Measurements from ENCODE around the gene ART5.
"Not testable (repeated sequence)": the region's sequence is repeated elsewhere in the genome, so short reads cannot be mapped to it uniquely, and the experiment has no call there.

ART5 gene

DNA sequence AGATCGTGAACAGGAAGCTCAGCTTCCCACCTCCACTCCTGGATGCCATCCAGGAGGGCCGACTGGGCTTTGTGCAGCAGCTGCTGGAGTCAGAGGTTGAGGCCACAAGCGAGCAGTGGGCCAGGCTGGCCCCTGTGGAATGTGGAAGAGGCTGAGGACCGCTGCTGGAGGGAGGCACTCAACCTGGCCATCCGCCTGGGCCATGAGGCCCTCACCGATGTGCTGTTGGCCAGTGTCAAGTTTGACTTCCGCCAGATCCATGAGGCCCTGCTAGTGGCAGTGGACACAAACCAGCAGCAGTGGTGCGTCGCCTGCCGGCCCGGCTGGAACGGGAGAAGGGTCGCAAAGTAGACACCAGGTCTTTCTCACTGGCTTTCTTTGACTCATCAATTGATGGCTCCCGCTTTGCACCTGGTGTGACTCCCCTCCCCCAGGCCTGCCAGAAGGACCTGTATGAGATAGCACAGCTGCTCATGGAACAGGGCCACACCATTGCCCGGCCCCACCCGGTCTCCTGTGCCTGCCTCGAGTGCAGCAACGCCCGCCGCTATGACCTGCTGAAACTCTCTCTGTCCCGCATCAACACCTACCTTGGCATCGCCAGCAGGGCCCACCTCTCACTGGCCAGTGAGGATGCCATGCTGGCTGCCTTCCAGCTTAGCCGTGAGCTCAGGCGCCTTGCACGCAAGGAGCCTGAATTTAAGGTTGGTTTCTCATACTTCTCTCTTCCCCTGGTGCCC is 24.9 kb downstream of the ART5 start:
- no peak for DNase-seq

DNA sequence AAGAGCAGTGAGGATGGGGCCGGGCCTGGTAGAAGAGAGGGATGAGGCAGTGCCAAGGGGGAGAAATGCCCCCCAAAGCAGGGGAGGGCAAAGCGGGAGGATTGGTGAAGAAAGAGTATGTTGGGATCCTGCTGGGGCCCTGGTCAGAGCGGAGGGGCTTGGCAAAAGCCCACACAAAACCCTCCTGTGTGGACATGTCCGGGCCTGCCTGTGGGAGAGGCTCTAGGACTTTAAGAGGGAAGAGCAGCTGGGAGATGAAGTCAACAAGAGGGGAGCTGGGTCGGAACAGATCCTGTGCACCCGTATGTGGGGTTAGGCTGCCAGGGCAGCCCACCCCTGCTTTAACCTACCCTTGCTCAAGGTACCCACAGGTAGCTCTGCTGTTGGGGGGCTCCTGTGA is 25.8 kb downstream of the ART5 start:
- DNase-seq: peak in 1 of 2 experiments; percentile 12

DNA sequence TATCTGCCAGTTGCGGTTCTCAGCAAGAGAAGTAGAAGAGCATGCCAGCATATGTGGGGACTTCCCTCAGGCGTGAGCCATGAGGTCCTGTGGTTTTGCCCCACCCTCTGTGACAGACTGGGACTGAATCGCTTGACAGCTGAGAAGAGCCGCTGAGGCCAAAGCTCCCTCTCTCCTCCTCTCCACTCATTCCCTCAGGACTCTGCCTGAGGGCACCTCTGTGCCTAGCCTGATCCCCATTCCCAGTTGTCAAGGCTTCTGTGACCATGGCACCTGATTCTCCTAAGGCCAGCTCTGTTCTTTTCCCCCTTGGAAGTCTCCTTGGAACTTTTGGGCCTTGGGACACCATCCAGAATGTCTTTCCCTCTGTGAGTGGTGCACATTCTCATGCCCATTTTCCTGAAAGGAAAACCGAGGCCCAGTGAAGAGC is 27.0 kb downstream of the ART5 start:
- DNase-seq: no peak

- DNase-seq: no peak
Measured at GRCh38 chr11:3613998-3614741, 27.6 kb downstream of the ART5 start.

DNA sequence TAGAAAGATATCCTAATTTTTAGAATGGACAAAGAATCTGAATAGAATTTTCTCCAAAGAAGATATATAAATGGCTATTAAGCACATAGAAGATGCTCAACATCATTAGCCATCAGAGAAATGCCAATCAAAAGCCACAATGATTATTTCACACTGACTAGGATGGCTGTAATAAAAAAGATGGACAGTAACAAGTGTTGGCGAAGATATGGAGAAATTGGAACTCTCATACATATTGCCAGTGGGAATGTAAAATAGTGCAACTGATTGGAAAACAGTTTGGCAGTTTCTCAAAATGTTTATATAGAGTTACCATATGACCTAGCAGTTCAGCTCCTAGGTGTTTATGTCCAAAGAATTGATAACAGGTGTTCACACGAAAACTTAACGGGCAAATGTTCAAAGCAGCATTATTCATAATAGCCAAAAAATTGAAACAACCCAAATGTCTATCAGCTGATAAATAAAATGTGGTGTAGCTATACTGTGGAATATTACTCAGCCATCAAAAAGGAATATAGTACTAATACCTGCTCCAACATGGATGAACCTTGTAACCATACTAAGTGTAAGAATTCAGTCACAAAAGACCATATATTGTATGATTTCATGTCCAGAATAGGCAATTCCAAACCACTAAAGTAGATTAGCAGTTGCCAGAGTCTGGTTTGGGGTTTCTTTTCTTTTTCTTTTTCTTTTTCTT is 29.7 kb downstream of the ART5 start:
- no peak for DNase-seq

- DNase-seq: no peak
Measured at GRCh38 chr11:3610846-3611245, 30.9 kb downstream of the ART5 start.

DNA sequence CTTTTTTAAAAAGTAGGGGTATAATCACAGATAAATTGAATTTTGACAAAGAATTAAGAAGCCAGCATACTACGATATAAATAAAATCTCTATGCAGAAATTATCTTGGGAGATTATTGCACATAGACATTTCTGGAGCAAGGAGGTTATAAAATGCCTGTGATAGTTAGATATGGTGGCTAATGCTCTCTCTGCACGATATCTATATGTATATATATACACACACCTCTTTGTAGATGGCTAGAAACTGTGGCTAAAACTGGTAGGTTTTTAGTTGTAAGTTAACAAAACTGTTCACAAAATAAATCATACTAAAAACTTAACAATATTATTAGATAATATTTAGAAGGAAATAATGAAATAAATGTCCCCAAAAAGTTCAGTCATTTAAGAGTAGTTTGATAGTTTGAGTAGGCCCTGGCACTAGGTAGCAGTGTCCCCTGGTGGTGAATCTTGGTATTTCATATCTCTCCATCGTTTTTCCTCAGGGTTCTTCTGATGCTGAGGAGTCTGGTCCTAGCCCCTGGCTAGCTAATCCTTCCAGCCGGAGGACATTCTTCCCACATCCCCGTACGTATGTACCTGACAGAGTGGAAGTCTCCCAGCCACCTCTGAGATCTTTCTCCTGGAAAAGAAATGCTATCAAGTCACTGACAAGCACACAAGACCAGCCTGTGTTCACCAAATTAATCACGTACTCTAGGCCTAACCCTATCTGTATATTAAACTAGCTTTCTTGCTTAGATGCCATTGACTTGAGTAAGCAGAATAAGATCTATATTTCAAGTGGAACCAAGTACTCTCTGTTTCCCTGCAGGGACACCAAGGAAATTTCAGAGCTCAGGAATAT is 32.2 kb downstream of the ART5 start:
- DNase-seq: peak in 1 of 2 experiments; percentile 41

- DNase-seq: no peak
Measured at GRCh38 chr11:3605771-3606203, 36.0 kb downstream of the ART5 start.

GRCh38 chr11:3605283-3605662 is 36.5 kb downstream of the ART5 start:
- no peak for DNase-seq

GRCh38 chr11:3604167-3604566 is 37.6 kb downstream of the ART5 start:
- no peak for DNase-seq

DNA sequence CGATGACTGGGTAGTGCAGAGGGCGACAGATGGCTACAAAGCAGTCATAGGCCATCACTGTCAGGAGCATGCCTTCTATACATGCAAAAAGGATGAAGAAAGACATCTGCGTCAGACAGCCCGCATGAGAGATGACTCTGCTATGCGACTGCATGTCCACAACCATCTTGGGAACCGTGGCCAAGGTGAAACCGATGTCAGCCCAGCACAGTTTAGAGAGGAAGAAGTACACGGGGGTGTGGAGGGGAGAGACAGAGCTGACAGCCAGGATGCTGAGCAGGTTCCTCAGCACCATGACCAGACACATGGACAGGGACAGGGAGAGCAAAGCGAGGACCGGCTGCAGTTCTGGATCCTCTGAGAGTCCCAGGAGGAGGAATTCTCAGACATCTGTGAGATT is 41.6 kb downstream of the ART5 start:
- not testable (repeated sequence) for DNase-seq

- not testable (repeated sequence) for DNase-seq
Measured at GRCh38 chr11:3597743-3598142, 44.0 kb downstream of the ART5 start.

- DNase-seq: not testable (repeated sequence)
Measured at GRCh38 chr11:3591326-3591725, 50.5 kb downstream of the ART5 start.

DNA sequence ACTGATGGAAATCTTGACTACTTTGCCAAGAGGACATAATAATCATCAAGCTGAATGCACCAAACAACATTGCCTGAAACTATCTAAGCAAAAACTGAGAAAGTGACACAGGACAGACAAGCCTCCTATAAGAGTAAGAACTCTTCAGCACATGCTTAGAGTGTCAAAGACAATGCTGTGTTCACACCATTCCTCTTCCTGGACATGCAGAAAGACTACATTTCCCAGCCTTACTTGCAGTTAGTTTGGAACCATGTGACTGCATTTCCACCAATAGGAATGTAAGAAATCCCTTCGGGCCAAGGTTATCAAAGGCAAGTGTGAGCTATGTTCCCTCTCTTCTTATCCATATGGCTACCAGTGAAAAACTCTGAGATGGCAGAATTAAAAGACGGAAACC is 51.6 kb downstream of the ART5 start:
- DNase-seq: not testable (repeated sequence)

GRCh38 chr11:3588776-3589175 is 53.0 kb downstream of the ART5 start:
- not testable (repeated sequence) for DNase-seq

Measured in NCI-H446 (cell line).